H1 (cell line): Measurements from ENCODE around the gene MBLAC1. TPM values are rescaled to one million over a fixed set of nuclear protein-coding genes. Genes with fewer than 3 reads are reported as not detected.

Experiments used
- CTCF ChIA-PET: fragments of 300-600 bp; sonication (Branson Sonifier 250); formaldehyde crosslinking; loops from one replicate; lab custom pipeline; 2021; ENCODE audit not compliant: partially characterized antibody; lab: Charles Lee
- POLR2A ChIA-PET: fragments of 300-600 bp; sonication (Branson Sonifier 250); formaldehyde crosslinking; loops from one replicate; lab custom pipeline; 2021; ENCODE audit warnings: inconsistent platforms; ENCODE audit not compliant: partially characterized antibody; lab: Charles Lee
- DNase-seq, 2 experiments: peaks; one replicate each; pipeline versions ENCODE4 v3.0.0 to v3.0.0-alpha.2; 2010 to 2022; ENCODE audit warnings: low spot score in 2 of 2, low read depth in 1 of 2, mixed read lengths in 1 of 2
- FAIRE-seq: peaks from 2 replicates; lab custom pipeline; 2011; peaks lifted over from hg19 to GRCh38; lab: Jason Lieb, UNC
- H2AFZ ChIP-seq: 2 replicates; pipeline ENCODE4 v1.8.1; 2012; ENCODE audit warnings: low read length, inconsistent platforms
- H2AK5ac ChIP-seq: 2 replicates; pipeline ENCODE4 v1.6.1; 2013; ENCODE audit warnings: low read depth, low read length
- H2BK120ac ChIP-seq: replicated peaks from 2 replicates; pipeline ENCODE3; 2013; ENCODE audit warnings: low read depth, low read length, inconsistent platforms
- H2BK12ac ChIP-seq: 2 replicates; pipeline ENCODE4 v1.6.1; 2013; ENCODE audit warnings: low read depth, low read length
- H2BK15ac ChIP-seq: 2 replicates; pipeline ENCODE4 v1.6.1; 2013; ENCODE audit warnings: low read length
- H2BK20ac ChIP-seq: 2 replicates; pipeline ENCODE4 v1.6.1; 2013; ENCODE audit warnings: low read length
- H2BK5ac ChIP-seq: 2 replicates; pipeline ENCODE4 v1.6.1; 2013; ENCODE audit warnings: low read depth, low read length
- H3K14ac ChIP-seq: 2 replicates; pipeline ENCODE4 v1.6.1; 2013; ENCODE audit warnings: inconsistent platforms; ENCODE audit not compliant: insufficient read length
- H3K18ac ChIP-seq: 2 replicates; pipeline ENCODE4 v1.6.1; 2013; ENCODE audit warnings: low read length; ENCODE audit errors: extremely low read depth
- H3K23ac ChIP-seq: 2 replicates; pipeline ENCODE4 v1.6.1; 2013; ENCODE audit warnings: inconsistent platforms; ENCODE audit not compliant: insufficient read length
- H3K23me2 ChIP-seq: 2 replicates; pipeline ENCODE4 v1.6.1; 2013; ENCODE audit warnings: low read depth, low read length
- H3K27ac ChIP-seq: 2 replicates; pipeline ENCODE4 v1.6.1; 2011; ENCODE audit warnings: low read depth, low read length, inconsistent platforms
- H3K27me3 ChIP-seq, 4 experiments: replicated peaks in 1 of 4; 1 replicate in 1 of 4; 2 replicates in 3 of 4; pipeline versions ENCODE4 v1.6.1 to v1.8.1; 2011 to 2013; ENCODE audit warnings: low read length in 3 of 4, mild to moderate bottlenecking in 3 of 4, inconsistent platforms in 2 of 4, mixed read lengths in 2 of 4, moderate library complexity in 1 of 4; ENCODE audit not compliant: control insufficient read depth in 3 of 4, insufficient read depth in 3 of 4; ENCODE audit errors: extremely low read depth in 1 of 4
- H3K36me3 ChIP-seq, 4 experiments: 2 replicates each; pipeline versions ENCODE4 v1.6.1 to v1.8.1; 2011 to 2013; ENCODE audit warnings: mild to moderate bottlenecking in 4 of 4, low read length in 3 of 4, moderate library complexity in 2 of 4, control low read depth in 1 of 4, inconsistent platforms in 1 of 4; ENCODE audit not compliant: insufficient read depth in 4 of 4, control insufficient read depth in 2 of 4
- H3K4ac ChIP-seq: replicated peaks from 2 replicates; pipeline ENCODE3; 2013; ENCODE audit warnings: low read length, low read depth, mixed read lengths, inconsistent platforms; ENCODE audit not compliant: insufficient read length
- H3K4me1 ChIP-seq, 4 experiments: replicated peaks in 1 of 4; 1 replicate in 1 of 4; 2 replicates in 3 of 4; pipeline versions ENCODE4 v1.6.1 to v1.8.1; 2011 to 2013; ENCODE audit warnings: low read length in 3 of 4, inconsistent platforms in 2 of 4, mixed read lengths in 1 of 4; ENCODE audit not compliant: insufficient read depth in 4 of 4, control insufficient read depth in 3 of 4
- H3K4me2 ChIP-seq, 2 experiments: 2 replicates each; pipeline versions ENCODE4 v1.6.1 to v1.8.1; 2011 to 2013; ENCODE audit warnings: low read depth in 2 of 2, low read length in 2 of 2, control low read depth in 1 of 2, inconsistent platforms in 1 of 2, mild to moderate bottlenecking in 1 of 2; ENCODE audit not compliant: insufficient read depth in 1 of 2
- H3K4me3 ChIP-seq, 4 experiments: fragments of 200-600, 300-600 bp in 1 of 4; sonication (generic), shearing (Covaris generic), sonication (Bioruptor Twin) in 1 of 4; 2 replicates each; pipeline versions ENCODE4 v1.5.1 to v1.8.1; 2011 to 2016; ENCODE audit warnings: low read length in 4 of 4, low read depth in 3 of 4, control low read depth in 2 of 4, inconsistent platforms in 2 of 4, mild to moderate bottlenecking in 2 of 4, mixed read lengths in 1 of 4, moderate library complexity in 1 of 4; ENCODE audit not compliant: insufficient read depth in 2 of 4; ENCODE audit errors: extremely low read depth in 1 of 4
- H3K56ac ChIP-seq: replicated peaks from 2 replicates; pipeline ENCODE3; 2013; ENCODE audit warnings: low read depth, mild to moderate bottlenecking, mixed read lengths, low read length, inconsistent platforms; ENCODE audit not compliant: insufficient read length
- H3K79me1 ChIP-seq: 2 replicates; pipeline ENCODE4 v1.6.1; 2013; ENCODE audit warnings: low read depth, low read length, control low read depth
- H3K79me2 ChIP-seq, 2 experiments: 2 replicates each; pipeline versions ENCODE4 v1.6.1 to v1.8.1; 2012 to 2013; ENCODE audit warnings: low read length in 2 of 2, mild to moderate bottlenecking in 2 of 2, inconsistent platforms in 1 of 2; ENCODE audit not compliant: insufficient read depth in 2 of 2, control insufficient read depth in 1 of 2
- H3K9ac ChIP-seq, 4 experiments: replicated peaks in 1 of 4; 1 replicate in 1 of 4; 2 replicates in 3 of 4; pipeline versions ENCODE4 v1.6.1 to v1.8.1; 2011 to 2013; ENCODE audit warnings: low read depth in 3 of 4, low read length in 3 of 4, control low read depth in 2 of 4, mild to moderate bottlenecking in 2 of 4, moderate library complexity in 2 of 4, inconsistent platforms in 1 of 4; ENCODE audit errors: extremely low read depth in 1 of 4
- H3K9me3 ChIP-seq, 2 experiments: 2 replicates each; pipeline versions ENCODE4 v1.6.1 to v1.8.1; 2012 to 2013; ENCODE audit warnings: mild to moderate bottlenecking in 2 of 2, moderate library complexity in 2 of 2, control low read depth in 1 of 2, inconsistent platforms in 1 of 2, low read depth in 1 of 2, low read length in 1 of 2, mixed read lengths in 1 of 2; ENCODE audit not compliant: insufficient read depth in 2 of 2
- H4K20me1 ChIP-seq, 2 experiments: replicated peaks in 1 of 2; 2 replicates each; pipeline versions ENCODE3 to v1.8.1; 2011 to 2013; ENCODE audit warnings: inconsistent platforms in 2 of 2, low read length in 2 of 2, mild to moderate bottlenecking in 1 of 2; ENCODE audit not compliant: insufficient read depth in 2 of 2, control insufficient read depth in 1 of 2
- H4K5ac ChIP-seq: 2 replicates; pipeline ENCODE4 v1.6.1; 2013; ENCODE audit warnings: low read length, low read depth, mixed read lengths, inconsistent platforms; ENCODE audit not compliant: insufficient read length
- H4K8ac ChIP-seq: 2 replicates; pipeline ENCODE4 v1.8.0; 2013; ENCODE audit warnings: mild to moderate bottlenecking, moderate library complexity, low read length, inconsistent platforms; ENCODE audit not compliant: insufficient read depth; ENCODE audit errors: extremely low read depth
- H4K91ac ChIP-seq: replicated peaks from 2 replicates; pipeline ENCODE3; 2013; ENCODE audit warnings: low read length, mixed read lengths, inconsistent platforms; ENCODE audit not compliant: insufficient read length
- ATF3 ChIP-seq: IDR thresholded peaks from 2 replicates; pipeline ENCODE4 v1.6.1; 2011; ENCODE audit warnings: low read depth, mild to moderate bottlenecking, low read length; ENCODE audit not compliant: insufficient read depth
- CBX5 ChIP-seq: fragments of 300-800, 300-1000 bp; sonication (generic); IDR thresholded peaks from 2 replicates; pipeline ENCODE4 v1.7.1; 2016; ENCODE audit warnings: antibody characterized with exemption, low read length, low read depth
- CEBPB ChIP-seq: IDR thresholded peaks from 2 replicates; pipeline ENCODE4 v1.6.1; 2012; ENCODE audit warnings: low read depth, low read length
- CHD1 ChIP-seq: IDR thresholded peaks from 2 replicates; pipeline ENCODE4 v1.6.1; 2012; ENCODE audit warnings: low read depth, low read length, improper control_type of control experiment
- CREB1 ChIP-seq: IDR thresholded peaks from 2 replicates; pipeline ENCODE4 v1.6.1; 2012; ENCODE audit warnings: inconsistent platforms
- HDAC6 ChIP-seq: IDR thresholded peaks from one replicate; pipeline ENCODE4 v1.7.1; 2012; ENCODE audit warnings: low read depth, mild to moderate bottlenecking, inconsistent platforms, low read length, moderate library complexity
- KDM4A ChIP-seq: IDR thresholded peaks from one replicate; pipeline ENCODE4 v1.7.1; 2012; ENCODE audit warnings: low read depth, mild to moderate bottlenecking, moderate library complexity, low read length, inconsistent platforms; ENCODE audit not compliant: severe bottlenecking
- POU5F1 ChIP-seq: IDR thresholded peaks from 2 replicates; pipeline ENCODE4 v1.6.1; 2011; ENCODE audit warnings: low read depth, mild to moderate bottlenecking, low read length, moderate library complexity
- RBBP5 ChIP-seq: IDR thresholded peaks from 2 replicates; pipeline ENCODE4 v1.7.1; 2012; ENCODE audit warnings: low read depth, mild to moderate bottlenecking, inconsistent platforms, low read length, moderate library complexity, borderline replicate concordance
- SAP30 ChIP-seq: fragments of 300-600 bp; sonication (generic); IDR thresholded peaks from 2 replicates; pipeline ENCODE4 v1.7.1; 2012; ENCODE audit warnings: low read length, moderate library complexity, mild to moderate bottlenecking, inconsistent platforms; ENCODE audit not compliant: insufficient read depth, insufficient replicate concordance
- SIRT6 ChIP-seq: IDR thresholded peaks from one replicate; pipeline ENCODE4 v1.7.1; 2012; ENCODE audit warnings: low read length, inconsistent platforms
- TAF7 ChIP-seq: optimal IDR thresholded peaks from 2 replicates; pipeline ENCODE3; 2011; ENCODE audit warnings: low read depth, mild to moderate bottlenecking, inconsistent platforms, low read length, moderate library complexity, borderline replicate concordance
- WGBS, 2 experiments: shearing (Covaris generic) in 1 of 2; methylation state at CpG; one replicate each; pipeline versions ENCODE4 v1.1.6 to v1.1.7; 2013 to 2015; ENCODE audit warnings: low lambda C conversion rate in 2 of 2, mixed read lengths in 2 of 2, inconsistent platforms in 1 of 2, low coverage in 1 of 2, missing lambda C conversion rate in 1 of 2; ENCODE audit not compliant: insufficient replicate concordance in 2 of 2, insufficient coverage in 1 of 2, insufficient read length in 1 of 2; ENCODE audit errors: extremely low coverage in 1 of 2, missing lambda C conversion rate in 1 of 2; 5-methylcytosine and 5-hydroxymethylcytosine counted together
- polyA plus RNA-seq, 7 experiments: library from polyadenylated mRNA; depleted of rRNA in 3 of 7; stranded (reverse) in 5 of 7; unstranded in 2 of 7; fragments of >200 nt in 5 of 7; fragments of 200-250 nt in 2 of 7; gene quantifications; 1 replicate in 5 of 7; 2 replicates in 1 of 7; 4 replicates in 1 of 7; pipeline versions ENCODE4 v1.2.1 to v1.2.3, GENCODE V29; 2011 to 2013; ENCODE audit warnings: missing spikeins in 2 of 7, mixed read lengths in 2 of 7
- total RNA-seq: library from RNA; stranded (reverse); fragmentation: NEBNext Ultra II Directional; extraction: Animal tissue kit (Norgen Biotek cat#: 25700); gene quantifications from 2 replicates; pipeline ENCODE4 v1.2.1, GENCODE V29; 2021

Gene MBLAC1
- total and polyA plus RNA-seq, 2 of the 8 experiments (the other 6 are each of a cell fraction or from before 2014, with no cell fraction given) = 1.00 to 1.7 TPM

GRCh38 chr7:100082978-100083377 lies 43.8 kb upstream of the MBLAC1 start:
- DNase-seq = no peak
- no peak overlapping the region for H2BK20ac ChIP-seq
- peak overlapping the region; percentile 34 to 65 for H3K4me2 ChIP-seq
- peak overlapping the region in 2 of 4 experiments; percentile 56 to 63; a peak in 3 of 7 replicates for H3K9ac ChIP-seq
- H3K56ac ChIP-seq = no peak overlapping the region
- H2BK120ac ChIP-seq = peak overlapping the region; percentile 13
- 67% methylated on average over 4 of the region's 4 CpGs; no CpG with 5 or more reads in 1 of the 2 experiments for WGBS, 2 experiments
- peaks cover 28 to 36% of the 10 kb centered on the region in 2 experiments for H3K79me2 ChIP-seq
- H2BK12ac ChIP-seq = peak overlapping the region; percentile 85; the same call in 1 of the 2 replicates
- H3K36me3 ChIP-seq = peaks cover 12 to 21% (median 17%) of the 10 kb centered on the region in 4 experiments; a peak in 7 of 8 replicates
- peaks cover 6% of the 10 kb centered on the region; the same call in 1 of the 2 replicates for H3K23me2 ChIP-seq
- no peak for FAIRE-seq
- H3K4me3 ChIP-seq = peak overlapping the region in 1 of 4 experiments; percentile 100; a peak in 2 of 8 replicates
- peaks cover 1 to 3% of the 10 kb centered on the region in 2 experiments for H4K20me1 ChIP-seq
- H2AK5ac ChIP-seq = no peak overlapping the region
- ChIA-PET CTCF (interaction anchor here (0.6 to 1.2 kb wide), 9 partner anchors 8 to 680 kb away, joined by 3 to 8 read pairs (median 4); partner anchors contain the start of genes AP4M1, GJC3 and MCM7), POLR2A (interaction anchor here (0.6 to 19.5 kb wide), 17 partner anchors 11 to 262 kb away, joined by 3 to 722 read pairs (median 3); partner anchors contain the start of genes AP4M1, MBLAC1 and MCM7)
- H3K18ac ChIP-seq = peak overlapping the region; percentile 89
- H2BK15ac ChIP-seq = 0 out of 2 replicates have a peak overlapping the region, but pooled peaks have one; percentile 61
- H3K27me3 ChIP-seq = no peaks in the 10 kb centered on the region
- H4K5ac ChIP-seq = no peak overlapping the region
- H3K23ac ChIP-seq = no peak overlapping the region
- no peak overlapping the region for H4K91ac ChIP-seq
- H2AFZ ChIP-seq = no peak overlapping the region
- H4K8ac ChIP-seq = no peak overlapping the region
- no peak overlapping the region for H3K4ac ChIP-seq
- peak overlapping the region; percentile 81 for H3K27ac ChIP-seq
- no peaks in the 10 kb centered on the region for H3K9me3 ChIP-seq
- peaks cover 4% of the 10 kb centered on the region; the same call in 1 of the 2 replicates for H3K79me1 ChIP-seq
- no peak overlapping the region for H2BK5ac ChIP-seq
- no peak overlapping the region for H3K14ac ChIP-seq
- H3K4me1 ChIP-seq = peaks cover 0 to 9% (median 4%) of the 10 kb centered on the region in 4 experiments; a peak in 3 of 7 replicates
- no peak for TF ChIP-seq CBX5
- no peak for TF ChIP-seq POU5F1
- TF ChIP-seq ATF3 = no peak
- TF ChIP-seq SAP30 = no peak
- TF ChIP-seq KDM4A = no peak
- TF ChIP-seq TAF7 = no peak
- no peak for TF ChIP-seq SIRT6
- TF ChIP-seq CEBPB = no peak
- TF ChIP-seq RBBP5 = no peak
- no peak for TF ChIP-seq CREB1
- no peak for TF ChIP-seq HDAC6
- no peak for TF ChIP-seq CHD1
